GM23338 (cell line): ENCODE results near the gene TM2D1. TPM values are rescaled to one million over a fixed set of nuclear protein-coding genes. Genes with fewer than 3 reads are reported as not detected.
A peak's percentile ranks its signal among the peaks of the same experiment; 100 is the strongest.

Experiments
- ATAC-seq: fragments of 200-7000 bp; cut with Tn5 transposase; 3 replicates; pipeline ENCODE4 v1.9.1; 2020
- DNase-seq: peaks from one replicate; pipeline ENCODE4 v3.0.0-alpha.2; 2015; ENCODE audit warnings: low spot score
- H2AFZ ChIP-seq: fragments of 200-600 bp; sonication (generic); 2 replicates; pipeline ENCODE4 v1.8.0; 2016; ENCODE audit warnings: antibody characterized with exemption, mild to moderate bottlenecking, moderate library complexity
- H3F3A ChIP-seq: fragments of 200-600 bp; sonication (generic); replicated peaks from 2 replicates; pipeline ENCODE4 v1.8.0; 2017; ENCODE audit warnings: antibody characterized with exemption, mixed run types, low read depth
- H3K27ac ChIP-seq: fragments of 200-600 bp; sonication (generic); 2 replicates; pipeline ENCODE4 v1.6.1; 2016; ENCODE audit warnings: low read depth
- H3K27me3 ChIP-seq: fragments of 200-600 bp; sonication (generic); 2 replicates; pipeline ENCODE4 v1.8.0; 2016; ENCODE audit warnings: mild to moderate bottlenecking, mixed run types, moderate library complexity; ENCODE audit not compliant: insufficient read depth
- H3K36me3 ChIP-seq: fragments of 200-600 bp; sonication (generic); 2 replicates; pipeline ENCODE4 v1.8.0; 2016; ENCODE audit warnings: mild to moderate bottlenecking; ENCODE audit not compliant: insufficient read depth
- H3K4me1 ChIP-seq: fragments of 200-600 bp; sonication (generic); 2 replicates; pipeline ENCODE4 v1.8.0; 2016; ENCODE audit warnings: mild to moderate bottlenecking, moderate library complexity; ENCODE audit not compliant: insufficient read depth
- H3K4me2 ChIP-seq: fragments of 200-600 bp; sonication (generic); 2 replicates; pipeline ENCODE4 v1.7.1; 2017; ENCODE audit warnings: mixed run types
- H3K4me3 ChIP-seq: fragments of 200-600 bp; sonication (generic); 2 replicates; pipeline ENCODE4 v1.6.1; 2016; ENCODE audit warnings: mixed run types
- H3K79me2 ChIP-seq: fragments of 200-600 bp; sonication (generic); replicated peaks from 2 replicates; pipeline ENCODE4 v1.8.0; 2017; ENCODE audit warnings: mild to moderate bottlenecking; ENCODE audit not compliant: insufficient read depth
- H3K9me2 ChIP-seq: fragments of 200-600 bp; sonication (generic); 2 replicates; pipeline ENCODE4 v1.8.0; 2017; ENCODE audit not compliant: insufficient read depth
- H4K20me1 ChIP-seq: fragments of 200-600 bp; sonication (generic); replicated peaks from 2 replicates; pipeline ENCODE4 v1.8.0; 2017; ENCODE audit warnings: mild to moderate bottlenecking; ENCODE audit not compliant: insufficient read depth
- H3K27ac Mint-ChIP-seq: 2 replicates; pipeline ENCODE4 v1.8.0; 2020; ENCODE audit warnings: inconsistent platforms, mild to moderate bottlenecking, moderate library complexity, mixed read lengths
- H3K27me3 Mint-ChIP-seq: 3 replicates; pipeline ENCODE4 v1.8.0; 2022; ENCODE audit warnings: low read depth, mild to moderate bottlenecking, moderate library complexity, mixed read lengths, inconsistent platforms; ENCODE audit not compliant: insufficient read depth, poor library complexity
- H3K36me3 Mint-ChIP-seq: 3 replicates; pipeline ENCODE4 v1.8.0; 2021; ENCODE audit warnings: low read depth, mild to moderate bottlenecking, inconsistent platforms, moderate library complexity, mixed read lengths
- H3K4me1 Mint-ChIP-seq: 3 replicates; pipeline ENCODE4 v1.8.0; 2020; ENCODE audit warnings: mild to moderate bottlenecking, inconsistent platforms, mixed read lengths
- H3K4me3 Mint-ChIP-seq: 3 replicates; pipeline ENCODE4 v1.8.0; 2021; ENCODE audit warnings: moderate library complexity, mild to moderate bottlenecking, inconsistent platforms, mixed read lengths
- H3K9me3 Mint-ChIP-seq: 3 replicates; pipeline ENCODE4 v1.8.0; 2020; ENCODE audit warnings: moderate library complexity, mild to moderate bottlenecking, inconsistent platforms, mixed read lengths
- CREB1 ChIP-seq: fragments of 250-450 bp; sonication (Bioruptor Pico); IDR thresholded peaks from 2 replicates; pipeline ENCODE4 v1.5.0; 2020; ENCODE audit warnings: low read depth, mild to moderate bottlenecking, moderate library complexity
- CTCF ChIP-seq, 2 experiments: fragments of 200-600 bp in 1 of 2; sonication (generic) in 1 of 2; conservative IDR thresholded peaks; 2 replicates each; pipeline versions ENCODE4 v1.5.1 to v1.6.1; 2016 to 2017; ENCODE audit warnings: antibody characterized with exemption in 2 of 2, low read depth in 2 of 2, mild to moderate bottlenecking in 2 of 2, moderate library complexity in 1 of 2
- ETS1 ChIP-seq: IDR thresholded peaks from 2 replicates; pipeline ENCODE4 v1.6.1; 2016; ENCODE audit warnings: antibody characterized with exemption
- EZH2phosphoT487 ChIP-seq: fragments of 200-600 bp; sonication (generic); IDR thresholded peaks from one replicate; pipeline ENCODE4 v1.8.1; 2018; ENCODE audit warnings: antibody characterized with exemption; ENCODE audit not compliant: unreplicated experiment
- JUNB ChIP-seq: IDR thresholded peaks from one replicate; pipeline ENCODE4 v1.6.1; 2016; ENCODE audit warnings: antibody characterized with exemption; ENCODE audit not compliant: unreplicated experiment
- POLR2AphosphoS5 ChIP-seq: IDR thresholded peaks from 2 replicates; pipeline ENCODE4 v1.6.1; 2016; ENCODE audit warnings: antibody characterized with exemption, low read depth
- REST ChIP-seq: IDR thresholded peaks from one replicate; pipeline ENCODE4 v1.6.1; 2018; ENCODE audit warnings: antibody characterized with exemption; ENCODE audit not compliant: unreplicated experiment
- STAT1 ChIP-seq: IDR thresholded peaks from one replicate; pipeline ENCODE4 v1.6.1; 2016; ENCODE audit warnings: antibody characterized with exemption; ENCODE audit not compliant: unreplicated experiment
- ZNF114 ChIP-seq: fragments of 250-450 bp; sonication (Bioruptor Pico); IDR thresholded peaks from 2 replicates; pipeline ENCODE4 v1.5.0; 2020; ENCODE audit warnings: mild to moderate bottlenecking, moderate library complexity
- ZNF331 ChIP-seq: fragments of 250-450 bp; sonication (Bioruptor Pico); IDR thresholded peaks from 2 replicates; pipeline ENCODE4 v1.5.0; 2020; ENCODE audit warnings: low read depth, mild to moderate bottlenecking, moderate library complexity
- polyA plus RNA-seq: library from polyadenylated mRNA; unstranded; fragments of >200 nt; fragmentation: Nextera tagmentation; extraction: Ambion mirVana; gene quantifications from 2 replicates; pipeline ENCODE4 v1.2.1, GENCODE V29; 2016
- total RNA-seq: library from RNA; depleted of rRNA; stranded (reverse); fragments of >200 nt; shearing (Covaris generic); gene quantifications from 2 replicates; pipeline ENCODE4 v1.2.3, GENCODE V29; 2014

The TM2D1 gene
- total and polyA plus RNA-seq, 2 experiments from 2014 or later: 46.7 to 47.5 TPM

- peaks cover 17% of the 10 kb centered on the region for H3K4me1 ChIP-seq
- ATAC-seq (peak; percentile 95), DNase-seq (peak; percentile 93)
- peak within 1 kb of the TSS; percentile 95 for H3K4me3 ChIP-seq
- peaks cover 2% of the 10 kb centered on the region for H3K27me3 Mint-ChIP-seq
- no peaks in the 10 kb centered on the region for H3K36me3 ChIP-seq
- TF ChIP-seq ZNF114 (CRISPR knock-in tag): no peak
- TF ChIP-seq EZH2phosphoT487: no peak
- TF ChIP-seq REST: no peak
- peak; percentile 91 for TF ChIP-seq POLR2AphosphoS5
- TF ChIP-seq CREB1 (CRISPR knock-in tag): peak; percentile 29; the same call in 1 of the 2 replicates
- H4K20me1 ChIP-seq: peaks cover 8% of the 10 kb centered on the region
- peak within 1 kb of the TSS; percentile 90 for H3K27ac ChIP-seq
- peak within 1 kb of the TSS; percentile 91 for H3K4me3 Mint-ChIP-seq
- H3K4me1 Mint-ChIP-seq: peaks cover 19% of the 10 kb centered on the region
- H3F3A ChIP-seq: peaks cover 7% of the 10 kb centered on the region; the same call in 1 of the 2 replicates
- H3K4me2 ChIP-seq: peak within 1 kb of the TSS; percentile 93
- peak within 1 kb of the TSS; percentile 86; the same call in 1 of the 2 replicates for H2AFZ ChIP-seq
- no peaks in the 10 kb centered on the region for H3K27me3 ChIP-seq
- H3K27ac Mint-ChIP-seq: peak within 1 kb of the TSS; percentile 95
- H3K36me3 Mint-ChIP-seq: no peaks in the 10 kb centered on the region; the same call in 2 of the 3 replicates
- H3K9me2 ChIP-seq: no peaks in the 10 kb centered on the region
- no peaks in the 10 kb centered on the region for H3K9me3 Mint-ChIP-seq
- H3K79me2 ChIP-seq: peaks cover 39% of the 10 kb centered on the region
These were observed 17.0 kb upstream of the TM2D1 start, which contains the start of gene PATJ for GRCh38 chr1:61741711-61742619. Gene PATJ, plus strand, starts transcription at chr1:61742480. Its CDS starts 20,413 bp downstream, at chr1:61762893.

GRCh38 chr1:61740751-61741700 lies 16.1 kb upstream of the TM2D1 start:
- no peak overlapping the region for H2AFZ ChIP-seq
- no peaks in the 10 kb centered on the region; the same call in 2 of the 3 replicates for H3K36me3 Mint-ChIP-seq
- peaks cover 29% of the 10 kb centered on the region for H3K79me2 ChIP-seq
- H4K20me1 ChIP-seq: peaks cover 8% of the 10 kb centered on the region
- peak overlapping the region; percentile 90 for H3K27ac ChIP-seq
- ATAC-seq (no peak), DNase-seq (no peak)
- H3K4me2 ChIP-seq: peak overlapping the region; percentile 93
- H3K4me3 ChIP-seq: peak overlapping the region; percentile 95
- no peaks in the 10 kb centered on the region for H3K27me3 ChIP-seq
- H3K27ac Mint-ChIP-seq: peak overlapping the region; percentile 46
- H3F3A ChIP-seq: peaks cover 7% of the 10 kb centered on the region; the same call in 1 of the 2 replicates
- H3K4me3 Mint-ChIP-seq: peak overlapping the region; percentile 91
- H3K4me1 ChIP-seq: peaks cover 7% of the 10 kb centered on the region
- peaks cover 12% of the 10 kb centered on the region for H3K4me1 Mint-ChIP-seq
- no peaks in the 10 kb centered on the region for H3K9me2 ChIP-seq
- H3K36me3 ChIP-seq: no peaks in the 10 kb centered on the region
- H3K9me3 Mint-ChIP-seq: no peaks in the 10 kb centered on the region
- peaks cover 2% of the 10 kb centered on the region for H3K27me3 Mint-ChIP-seq
- TF ChIP-seq CTCF (conservative IDR thresholded peaks at IDR 0.05; ENCODE audit: low read depth in 2 of 2): no peak
- TF ChIP-seq JUNB: no peak
- no peak for TF ChIP-seq POLR2AphosphoS5
- no peak for TF ChIP-seq CREB1 (CRISPR knock-in tag)
- no peak for TF ChIP-seq ETS1
- TF ChIP-seq EZH2phosphoT487: no peak
- no peak for TF ChIP-seq STAT1
- no peak for TF ChIP-seq ZNF114 (CRISPR knock-in tag)
- TF ChIP-seq ZNF331: no peak
